ENCODE measurements around the gene ITPR3.

DNA sequence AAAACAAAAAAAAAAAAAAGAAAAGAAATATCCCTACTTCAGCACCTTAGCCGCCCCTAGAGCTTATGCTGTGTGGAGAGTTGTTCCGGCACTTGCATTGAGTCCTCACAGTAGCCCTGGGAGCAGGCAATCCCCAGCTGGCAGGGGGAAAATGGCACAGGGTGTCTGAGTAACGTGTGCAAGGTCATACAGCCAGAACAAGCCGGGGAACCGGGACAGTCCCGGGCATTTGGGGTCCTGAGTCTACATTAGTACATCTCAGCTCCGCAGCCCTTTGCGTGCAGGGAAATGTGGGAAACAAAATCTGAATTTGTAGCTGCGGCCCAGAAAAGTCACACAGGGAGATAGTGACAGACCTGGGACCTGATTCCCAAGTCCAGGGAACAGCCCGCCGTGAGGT lies 44.5 kb upstream of the ITPR3 start:
- TF ChIP-seq, protein P1, sequence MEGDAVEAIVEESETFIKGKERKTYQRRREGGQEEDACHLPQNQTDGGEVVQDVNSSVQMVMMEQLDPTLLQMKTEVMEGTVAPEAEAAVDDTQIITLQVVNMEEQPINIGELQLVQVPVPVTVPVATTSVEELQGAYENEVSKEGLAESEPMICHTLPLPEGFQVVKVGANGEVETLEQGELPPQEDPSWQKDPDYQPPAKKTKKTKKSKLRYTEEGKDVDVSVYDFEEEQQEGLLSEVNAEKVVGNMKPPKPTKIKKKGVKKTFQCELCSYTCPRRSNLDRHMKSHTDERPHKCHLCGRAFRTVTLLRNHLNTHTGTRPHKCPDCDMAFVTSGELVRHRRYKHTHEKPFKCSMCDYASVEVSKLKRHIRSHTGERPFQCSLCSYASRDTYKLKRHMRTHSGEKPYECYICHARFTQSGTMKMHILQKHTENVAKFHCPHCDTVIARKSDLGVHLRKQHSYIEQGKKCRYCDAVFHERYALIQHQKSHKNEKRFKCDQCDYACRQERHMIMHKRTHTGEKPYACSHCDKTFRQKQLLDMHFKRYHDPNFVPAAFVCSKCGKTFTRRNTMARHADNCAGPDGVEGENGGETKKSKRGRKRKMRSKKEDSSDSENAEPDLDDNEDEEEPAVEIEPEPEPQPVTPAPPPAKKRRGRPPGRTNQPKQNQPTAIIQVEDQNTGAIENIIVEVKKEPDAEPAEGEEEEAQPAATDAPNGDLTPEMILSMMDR (IDR thresholded peaks at IDR 0.05) = no peak
- no peak for TF ChIP-seq POLR2A (IDR thresholded peaks at IDR 0.05)
- TF ChIP-seq POLR2AphosphoS5 (IDR thresholded peaks at IDR 0.05) = no peak
